Measurements from ENCODE around the gene CLEC2D.

CLEC2D gene

DNA sequence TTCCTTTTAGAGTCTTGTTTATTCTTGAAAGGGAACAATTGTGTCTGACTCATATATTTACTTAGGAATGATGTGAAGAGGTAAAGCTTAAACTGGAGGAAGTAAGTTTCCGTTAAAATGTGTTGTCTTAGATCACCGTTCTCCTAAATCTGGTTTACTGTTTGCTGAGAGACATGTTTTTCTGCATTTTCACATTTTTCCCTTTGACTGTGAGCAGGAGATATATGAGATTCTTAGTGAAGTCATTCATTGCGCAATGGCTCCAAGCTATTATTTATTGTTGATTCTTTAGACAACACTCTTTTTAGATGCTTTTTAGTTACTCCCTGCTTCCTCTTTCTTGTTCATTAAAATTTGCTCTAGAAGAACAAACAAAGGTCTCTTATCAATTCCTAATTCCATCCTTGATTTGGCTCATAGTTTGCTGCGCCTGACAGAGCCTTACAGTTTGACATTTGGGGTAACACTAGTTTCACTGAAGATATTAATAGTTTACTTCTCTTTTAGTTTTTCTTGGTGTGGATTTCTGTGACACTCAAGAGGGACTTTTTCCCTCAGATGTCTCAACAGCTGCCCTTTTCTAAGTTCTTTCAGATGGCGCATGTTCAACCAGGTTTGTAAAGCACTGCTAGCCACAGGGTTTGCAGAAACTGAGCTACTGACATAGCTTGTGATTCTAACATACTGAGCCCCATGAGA is 52.0 kb downstream of the CLEC2D start:
- Histone ChIP-seq H3K27me3 (ENCODE audit: insufficient read depth, insufficient read length) (no peaks in the 10 kb centered on the region), H3K9ac (ENCODE audit: insufficient read length, low read depth) (no peak overlapping the region), H3K4me1 (ENCODE audit: insufficient read depth, insufficient read length) (no peaks in the 10 kb centered on the region), H3K4me3 (ENCODE audit: insufficient read length, low read depth) (no peak overlapping the region), H3K9me3 (ENCODE audit: insufficient read depth, low read length) (no peaks in the 10 kb centered on the region), H3K36me3 (ENCODE audit: insufficient read depth, insufficient read length, low read length) (no peaks in the 10 kb centered on the region)
- no peak for DNase-seq (ENCODE audit: low read depth, low spot score)
- TF ChIP-seq SUZ12 (IDR thresholded peaks at IDR 0.05; ENCODE audit: extremely low read depth, insufficient read depth, insufficient read length) (no peak), ZNF274 (IDR thresholded peaks at IDR 0.05; ENCODE audit: low read depth, low read length) (no peak), YY1 (IDR thresholded peaks at IDR 0.05; ENCODE audit: insufficient read depth, insufficient read length) (no peak)

DNA sequence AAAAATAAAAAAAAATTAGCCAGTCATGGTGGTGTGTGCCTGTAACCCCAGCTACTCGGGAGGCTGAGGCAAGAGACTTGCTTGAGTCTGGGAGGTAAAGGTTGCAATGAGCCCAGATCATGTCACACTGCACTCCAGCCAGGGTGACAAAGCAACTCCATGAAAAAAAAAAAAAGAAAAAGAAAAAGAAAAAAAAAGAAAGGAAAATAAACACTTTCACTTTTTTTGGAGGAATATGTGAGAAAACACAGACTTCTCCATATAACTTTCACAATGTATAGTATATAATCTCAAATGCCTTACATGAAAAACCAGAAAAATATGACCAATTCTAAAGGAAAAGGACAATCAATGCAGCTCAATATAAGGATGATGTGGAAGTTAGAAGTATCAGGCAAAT is 54.5 kb downstream of the CLEC2D start:
- Histone ChIP-seq H3K9me3 (ENCODE audit: insufficient read depth, low read length) (no peaks in the 10 kb centered on the region), H3K36me3 (ENCODE audit: insufficient read depth, insufficient read length, low read length) (no peaks in the 10 kb centered on the region), H3K27me3 (ENCODE audit: insufficient read depth, insufficient read length) (no peaks in the 10 kb centered on the region), H3K4me1 (ENCODE audit: insufficient read depth, insufficient read length) (no peaks in the 10 kb centered on the region), H3K4me3 (ENCODE audit: insufficient read length, low read depth) (no peak overlapping the region), H3K9ac (ENCODE audit: insufficient read length, low read depth) (no peak overlapping the region)
- TF ChIP-seq ZNF274 (IDR thresholded peaks at IDR 0.05; ENCODE audit: low read depth, low read length) (no peak), YY1 (IDR thresholded peaks at IDR 0.05; ENCODE audit: insufficient read depth, insufficient read length) (no peak), SUZ12 (IDR thresholded peaks at IDR 0.05; ENCODE audit: extremely low read depth, insufficient read depth, insufficient read length) (no peak)
- DNase-seq (ENCODE audit: low read depth, low spot score): no peak

GRCh38 chr12:9725213-9725870 is 55.8 kb downstream of the CLEC2D start:
- no peaks in the 10 kb centered on the region for H3K4me1 ChIP-seq (ENCODE audit: insufficient read depth, insufficient read length)
- no peak for DNase-seq (ENCODE audit: low read depth, low spot score)
- H3K9me3 ChIP-seq (ENCODE audit: insufficient read depth, low read length): no peaks in the 10 kb centered on the region
- TF ChIP-seq ZNF274 (IDR thresholded peaks at IDR 0.05; ENCODE audit: low read depth, low read length): no peak
- no peak for TF ChIP-seq YY1 (IDR thresholded peaks at IDR 0.05; ENCODE audit: insufficient read depth, insufficient read length)
- TF ChIP-seq SUZ12 (IDR thresholded peaks at IDR 0.05; ENCODE audit: extremely low read depth, insufficient read depth, insufficient read length): no peak
- H3K4me3 ChIP-seq (ENCODE audit: insufficient read length, low read depth): no peak overlapping the region
- no peaks in the 10 kb centered on the region for H3K27me3 ChIP-seq (ENCODE audit: insufficient read depth, insufficient read length)
- H3K36me3 ChIP-seq (ENCODE audit: insufficient read depth, insufficient read length, low read length): no peaks in the 10 kb centered on the region
- H3K9ac ChIP-seq (ENCODE audit: insufficient read length, low read depth): no peak overlapping the region

GRCh38 chr12:9727813-9728212 is 58.3 kb downstream of the CLEC2D start:
- Histone ChIP-seq H3K36me3 (ENCODE audit: insufficient read depth, insufficient read length, low read length) (no peaks in the 10 kb centered on the region), H3K27me3 (ENCODE audit: insufficient read depth, insufficient read length) (no peaks in the 10 kb centered on the region), H3K9ac (ENCODE audit: insufficient read length, low read depth) (no peak overlapping the region), H3K4me3 (ENCODE audit: insufficient read length, low read depth) (no peak overlapping the region), H3K9me3 (ENCODE audit: insufficient read depth, low read length) (no peaks in the 10 kb centered on the region), H3K4me1 (ENCODE audit: insufficient read depth, insufficient read length) (no peaks in the 10 kb centered on the region)
- no peak for DNase-seq (ENCODE audit: low read depth, low spot score)
- TF ChIP-seq SUZ12 (IDR thresholded peaks at IDR 0.05; ENCODE audit: extremely low read depth, insufficient read depth, insufficient read length) (no peak), ZNF274 (IDR thresholded peaks at IDR 0.05; ENCODE audit: low read depth, low read length) (no peak), YY1 (IDR thresholded peaks at IDR 0.05; ENCODE audit: insufficient read depth, insufficient read length) (no peak)

GRCh38 chr12:9729082-9729481 is 59.6 kb downstream of the CLEC2D start:
- H3K4me3 ChIP-seq (ENCODE audit: insufficient read length, low read depth): no peak overlapping the region
- no peaks in the 10 kb centered on the region for H3K9me3 ChIP-seq (ENCODE audit: insufficient read depth, low read length)
- H3K27me3 ChIP-seq (ENCODE audit: insufficient read depth, insufficient read length): no peaks in the 10 kb centered on the region
- no peak for TF ChIP-seq YY1 (IDR thresholded peaks at IDR 0.05; ENCODE audit: insufficient read depth, insufficient read length)
- no peak for TF ChIP-seq ZNF274 (IDR thresholded peaks at IDR 0.05; ENCODE audit: low read depth, low read length)
- TF ChIP-seq SUZ12 (IDR thresholded peaks at IDR 0.05; ENCODE audit: extremely low read depth, insufficient read depth, insufficient read length): no peak
- H3K36me3 ChIP-seq (ENCODE audit: insufficient read depth, insufficient read length, low read length): no peaks in the 10 kb centered on the region
- H3K4me1 ChIP-seq (ENCODE audit: insufficient read depth, insufficient read length): no peaks in the 10 kb centered on the region
- H3K9ac ChIP-seq (ENCODE audit: insufficient read length, low read depth): no peak overlapping the region
- no peak for DNase-seq (ENCODE audit: low read depth, low spot score)

- no peaks in the 10 kb centered on the region for H3K27me3 ChIP-seq (ENCODE audit: insufficient read depth, insufficient read length)
- H3K9ac ChIP-seq (ENCODE audit: insufficient read length, low read depth): no peak overlapping the region
- no peaks in the 10 kb centered on the region for H3K36me3 ChIP-seq (ENCODE audit: insufficient read depth, insufficient read length, low read length)
- TF ChIP-seq ZNF274 (IDR thresholded peaks at IDR 0.05; ENCODE audit: low read depth, low read length) (no peak), YY1 (IDR thresholded peaks at IDR 0.05; ENCODE audit: insufficient read depth, insufficient read length) (no peak), SUZ12 (IDR thresholded peaks at IDR 0.05; ENCODE audit: extremely low read depth, insufficient read depth, insufficient read length) (no peak)
- no peak for DNase-seq (ENCODE audit: low read depth, low spot score)
- no peaks in the 10 kb centered on the region for H3K4me1 ChIP-seq (ENCODE audit: insufficient read depth, insufficient read length)
- no peak overlapping the region for H3K4me3 ChIP-seq (ENCODE audit: insufficient read length, low read depth)
- H3K9me3 ChIP-seq (ENCODE audit: insufficient read depth, low read length): no peaks in the 10 kb centered on the region
Observed at GRCh38 chr12:9730011-9730410, 60.5 kb downstream of the CLEC2D start.

DNA sequence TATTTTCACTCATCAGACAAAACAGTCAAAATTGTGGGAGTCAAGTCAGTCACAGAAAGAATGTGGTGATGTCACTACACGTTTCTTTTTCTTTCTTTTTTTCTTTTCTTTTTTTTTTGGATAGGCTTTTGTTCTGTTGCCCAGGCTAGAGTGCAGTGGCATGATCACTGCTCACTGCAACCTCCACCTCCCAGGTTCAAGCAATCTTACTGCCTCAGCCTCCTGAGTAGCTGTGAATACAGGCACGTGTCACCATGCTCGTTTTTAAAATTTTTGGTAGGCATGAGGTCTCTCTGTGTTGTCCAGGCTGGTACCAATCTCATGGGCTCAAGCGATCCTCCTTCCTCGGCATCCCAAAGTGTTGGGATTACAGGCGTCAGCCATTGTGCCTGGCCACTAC is 61.1 kb downstream of the CLEC2D start:
- DNase-seq (ENCODE audit: low read depth, low spot score): no peak
- Histone ChIP-seq H3K9me3 (ENCODE audit: insufficient read depth, low read length) (no peaks in the 10 kb centered on the region), H3K9ac (ENCODE audit: insufficient read length, low read depth) (no peak overlapping the region), H3K4me1 (ENCODE audit: insufficient read depth, insufficient read length) (no peaks in the 10 kb centered on the region), H3K36me3 (ENCODE audit: insufficient read depth, insufficient read length, low read length) (no peaks in the 10 kb centered on the region), H3K4me3 (ENCODE audit: insufficient read length, low read depth) (no peak overlapping the region), H3K27me3 (ENCODE audit: insufficient read depth, insufficient read length) (no peaks in the 10 kb centered on the region)
- TF ChIP-seq SUZ12 (IDR thresholded peaks at IDR 0.05; ENCODE audit: extremely low read depth, insufficient read depth, insufficient read length): no peak
- TF ChIP-seq ZNF274 (IDR thresholded peaks at IDR 0.05; ENCODE audit: low read depth, low read length): no peak
- TF ChIP-seq YY1 (IDR thresholded peaks at IDR 0.05; ENCODE audit: insufficient read depth, insufficient read length): no peak

Measured in NT2/D1 (cell line).